H9 (cell line): ENCODE measurements around the gene QSOX2. TPM values are rescaled to one million over a fixed set of nuclear protein-coding genes. Genes with fewer than 3 reads are reported as not detected.
A peak's percentile ranks its signal among the peaks of the same experiment; 100 is the strongest.

Experiments used
- DNase-seq: peaks from one replicate; pipeline ENCODE4 v3.0.0-alpha.2; 2017
- H2AFZ ChIP-seq: one replicate; pipeline ENCODE4 v1.6.1; 2013; ENCODE audit warnings: mild to moderate bottlenecking, low read length, control low read depth, moderate library complexity
- H2AK5ac ChIP-seq: 2 replicates; pipeline ENCODE4 v1.6.1; 2013; ENCODE audit warnings: low read length, control low read depth, mixed read lengths; ENCODE audit not compliant: insufficient read length
- H2BK120ac ChIP-seq: one replicate; pipeline ENCODE4 v1.6.1; 2013; ENCODE audit warnings: low read depth, mild to moderate bottlenecking, low read length, control low read depth, inconsistent platforms; ENCODE audit not compliant: poor library complexity, severe bottlenecking
- H2BK12ac ChIP-seq: 2 replicates; pipeline ENCODE4 v1.6.1; 2013; ENCODE audit warnings: low read length, control low read depth, mixed read lengths, low read depth; ENCODE audit not compliant: insufficient read length
- H2BK15ac ChIP-seq: 2 replicates; pipeline ENCODE4 v1.6.1; 2013; ENCODE audit warnings: low read depth, low read length, control low read depth
- H2BK20ac ChIP-seq: one replicate; pipeline ENCODE4 v1.6.1; 2013; ENCODE audit warnings: low read depth, mild to moderate bottlenecking, low read length, control low read depth, inconsistent platforms; ENCODE audit not compliant: poor library complexity, severe bottlenecking
- H2BK5ac ChIP-seq: 2 replicates; pipeline ENCODE4 v1.6.1; 2013; ENCODE audit warnings: low read length, control low read depth, mixed read lengths; ENCODE audit not compliant: insufficient read length
- H3K14ac ChIP-seq: 2 replicates; pipeline ENCODE4 v1.6.1; 2013; ENCODE audit warnings: low read length, control low read depth; ENCODE audit not compliant: insufficient read depth
- H3K18ac ChIP-seq: 2 replicates; pipeline ENCODE4 v1.6.1; 2013; ENCODE audit warnings: low read depth, mild to moderate bottlenecking, mixed read lengths, low read length, control low read depth; ENCODE audit not compliant: insufficient read length
- H3K23ac ChIP-seq: 2 replicates; pipeline ENCODE4 v1.6.1; 2013; ENCODE audit warnings: low read length, control low read depth, mixed read lengths, low read depth; ENCODE audit not compliant: insufficient read length
- H3K23me2 ChIP-seq: 2 replicates; pipeline ENCODE4 v1.6.1; 2013; ENCODE audit warnings: low read depth, mild to moderate bottlenecking, mixed read lengths, low read length, control low read depth; ENCODE audit not compliant: insufficient read length, poor library complexity, severe bottlenecking
- H3K27ac ChIP-seq: 2 replicates; pipeline ENCODE4 v1.5.1; 2013; ENCODE audit warnings: low read length, control low read depth, mixed read lengths, low read depth; ENCODE audit not compliant: insufficient read length
- H3K27me3 ChIP-seq: 2 replicates; pipeline ENCODE4 v1.6.1; 2013; ENCODE audit warnings: low read length, control low read depth, inconsistent platforms; ENCODE audit not compliant: insufficient read depth
- H3K4ac ChIP-seq: 2 replicates; pipeline ENCODE4 v1.6.1; 2013; ENCODE audit warnings: low read depth, mild to moderate bottlenecking, control low read depth, inconsistent platforms, low read length, moderate library complexity
- H3K4me1 ChIP-seq: 2 replicates; pipeline ENCODE4 v1.6.1; 2013; ENCODE audit warnings: low read length, control low read depth, inconsistent platforms; ENCODE audit not compliant: insufficient read depth
- H3K4me2 ChIP-seq: 2 replicates; pipeline ENCODE4 v1.6.1; 2013; ENCODE audit warnings: low read length, control low read depth, mixed read lengths; ENCODE audit not compliant: insufficient read length, insufficient read depth
- H3K56ac ChIP-seq: 2 replicates; pipeline ENCODE4 v1.6.1; 2013; ENCODE audit warnings: low read depth, mild to moderate bottlenecking, mixed read lengths, low read length, control low read depth; ENCODE audit not compliant: insufficient read length
- H3K79me1 ChIP-seq: 2 replicates; pipeline ENCODE4 v1.6.1; 2013; ENCODE audit warnings: low read depth, mild to moderate bottlenecking, moderate library complexity, low read length, control low read depth, inconsistent platforms; ENCODE audit not compliant: insufficient read depth, poor library complexity, severe bottlenecking
- H3K79me2 ChIP-seq: 2 replicates; pipeline ENCODE4 v1.6.1; 2013; ENCODE audit warnings: low read length, control low read depth, inconsistent platforms; ENCODE audit not compliant: insufficient read depth
- H3K9ac ChIP-seq: 2 replicates; pipeline ENCODE4 v1.6.1; 2013; ENCODE audit warnings: low read length, control low read depth, mixed read lengths; ENCODE audit not compliant: insufficient read length; ENCODE audit errors: extremely low read depth
- H3K9me3 ChIP-seq: one replicate; pipeline ENCODE4 v1.6.1; 2013; ENCODE audit warnings: low read depth, low read length, inconsistent platforms; ENCODE audit not compliant: control insufficient read depth
- H3T11ph ChIP-seq: one replicate; pipeline ENCODE4 v1.6.1; 2013; ENCODE audit warnings: mild to moderate bottlenecking, low read length, control low read depth, inconsistent platforms
- H4K20me1 ChIP-seq: one replicate; pipeline ENCODE4 v1.6.1; 2013; ENCODE audit not compliant: control insufficient read depth, insufficient read length, insufficient read depth
- H4K5ac ChIP-seq: 2 replicates; pipeline ENCODE4 v1.6.1; 2013; ENCODE audit warnings: low read depth, mild to moderate bottlenecking, mixed read lengths, low read length, control low read depth; ENCODE audit not compliant: insufficient read length
- H4K8ac ChIP-seq: replicated peaks from 2 replicates; pipeline ENCODE4 v1.6.1; 2013; ENCODE audit warnings: low read length, control low read depth, mixed read lengths, low read depth; ENCODE audit not compliant: insufficient read length
- H4K91ac ChIP-seq: 2 replicates; pipeline ENCODE4 v1.6.1; 2013; ENCODE audit warnings: low read depth, mild to moderate bottlenecking, moderate library complexity, mixed read lengths, low read length, control low read depth; ENCODE audit not compliant: insufficient read length
- H3K27ac Mint-ChIP-seq, 3 experiments: 2 replicates in 2 of 3; 3 replicates in 1 of 3; pipeline ENCODE4 v1.8.0; 2020 to 2021; ENCODE audit warnings: mixed read lengths in 3 of 3, mild to moderate bottlenecking in 1 of 3, moderate library complexity in 1 of 3
- H3K27me3 Mint-ChIP-seq: 2 replicates; pipeline ENCODE4 v1.8.0; 2021; ENCODE audit warnings: low read depth, mild to moderate bottlenecking, moderate library complexity, mixed read lengths
- H3K36me3 Mint-ChIP-seq, 3 experiments: 2 replicates in 2 of 3; 3 replicates in 1 of 3; pipeline ENCODE4 v1.8.0; 2020 to 2021; ENCODE audit warnings: low read depth in 3 of 3, mixed read lengths in 3 of 3; ENCODE audit not compliant: insufficient read depth in 1 of 3
- H3K4me1 Mint-ChIP-seq, 2 experiments: 2 replicates each; pipeline ENCODE4 v1.8.0; 2020; ENCODE audit warnings: mixed read lengths in 2 of 2
- H3K4me3 Mint-ChIP-seq, 2 experiments: 2 replicates in 1 of 2; 3 replicates in 1 of 2; pipeline ENCODE4 v1.8.0; 2020 to 2021; ENCODE audit warnings: mild to moderate bottlenecking in 2 of 2, mixed read lengths in 2 of 2, moderate library complexity in 1 of 2
- H3K9me3 Mint-ChIP-seq, 2 experiments: 2 replicates in 1 of 2; 3 replicates in 1 of 2; pipeline ENCODE4 v1.8.0; 2020; ENCODE audit warnings: mild to moderate bottlenecking in 2 of 2, mixed read lengths in 2 of 2, moderate library complexity in 1 of 2
- WGBS: extraction: QIAGEN DNeasy Blood & Tissue Kit; methylation state at CpG from one replicate; pipeline ENCODE4 v1.1.7; 2013; ENCODE audit warnings: missing lambda C conversion rate, low lambda C conversion rate, mixed read lengths; ENCODE audit not compliant: insufficient read length; ENCODE audit errors: extremely low coverage; 5-methylcytosine and 5-hydroxymethylcytosine counted together
- total RNA-seq: library from RNA; stranded (reverse); gene quantifications from 2 replicates; pipeline ENCODE4 v1.2.1, GENCODE V29; 2021
- TF ChIP-seq, protein P1 (sequence below): fragments of 200-600 bp; sonication (generic); conservative IDR thresholded peaks from 3 replicates; pipeline ENCODE4 v1.8.0; 2021; ENCODE audit warnings: antibody characterized with exemption, mild to moderate bottlenecking

Gene QSOX2
- total RNA-seq, 1 experiment from 2014 or later = 25.8 TPM

DNA sequence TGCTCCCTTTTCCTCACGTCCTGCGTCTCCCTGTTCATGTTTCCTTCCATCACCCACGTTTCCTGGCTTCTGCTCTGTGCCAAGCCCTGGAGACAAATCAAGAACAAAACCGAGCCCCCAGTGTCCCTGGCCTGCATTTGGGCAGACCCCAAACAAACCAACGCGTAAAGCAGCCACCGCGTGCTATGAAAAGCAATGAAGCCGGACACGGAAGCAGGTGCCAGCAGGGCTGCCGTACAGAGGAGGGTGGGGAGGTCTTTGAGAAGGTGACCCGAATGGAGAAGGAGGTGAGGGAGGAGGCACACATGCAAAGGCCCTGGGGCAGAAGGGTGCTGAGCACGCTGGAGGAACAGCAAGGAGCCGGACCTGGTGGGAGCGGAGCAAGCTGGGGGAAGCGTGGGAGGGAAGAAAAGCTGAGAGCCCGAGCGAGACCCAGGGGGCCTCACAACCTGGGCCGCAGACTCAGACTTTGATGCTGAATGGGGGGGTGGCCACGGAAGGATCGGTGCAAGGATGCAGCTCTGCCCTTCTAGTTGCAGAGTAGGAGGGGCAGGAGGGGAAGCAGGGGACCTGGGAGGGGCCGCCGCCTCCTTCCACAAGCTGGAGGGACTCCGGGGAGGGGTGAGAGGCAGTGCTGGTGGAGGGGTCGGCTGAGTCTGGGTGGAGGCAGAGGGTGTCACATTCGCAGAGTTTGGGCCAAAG, 1.4 kb upstream of the QSOX2 start:
- peaks cover 34 to 54% of the 10 kb centered on the region in 2 experiments for H3K4me1 Mint-ChIP-seq
- Histone ChIP-seq H2BK120ac (no peak overlapping the region), H3K4me2 (no peak overlapping the region), H3K23ac (no peak overlapping the region), H3K4ac (no peak overlapping the region), H4K5ac (no peak overlapping the region), H4K8ac (no peak overlapping the region), H2AK5ac (no peak overlapping the region), H3K18ac (no peak overlapping the region), H3K9ac (no peak overlapping the region), H4K20me1 (peaks cover 6% of the 10 kb centered on the region), H3K56ac (no peak overlapping the region), H3K23me2 (peaks cover 5% of the 10 kb centered on the region), H3K9me3 (no peaks in the 10 kb centered on the region), H2BK20ac (no peak overlapping the region), H3K79me1 (no peaks in the 10 kb centered on the region), H2AFZ (no peak overlapping the region), H2BK15ac (no peak overlapping the region), H3K27ac (no peak overlapping the region), H3T11ph (no peak overlapping the region), H4K91ac (no peak overlapping the region), H3K14ac (no peak overlapping the region), H2BK5ac (no peak overlapping the region), H3K27me3 (no peaks in the 10 kb centered on the region), H3K79me2 (peaks cover 8% of the 10 kb centered on the region; the same call in 1 of the 2 replicates), H3K4me1 (peaks cover 9% of the 10 kb centered on the region), H2BK12ac (no peak overlapping the region)
- no peak overlapping the region; a peak in 1 of 7 replicates for H3K27ac Mint-ChIP-seq
- no CpG with 5 or more reads among the region's 26 CpGs for WGBS
- peak overlapping the region in 1 of 2 experiments; percentile 53; a peak in 3 of 5 replicates for H3K4me3 Mint-ChIP-seq
- TF ChIP-seq, protein P1, sequence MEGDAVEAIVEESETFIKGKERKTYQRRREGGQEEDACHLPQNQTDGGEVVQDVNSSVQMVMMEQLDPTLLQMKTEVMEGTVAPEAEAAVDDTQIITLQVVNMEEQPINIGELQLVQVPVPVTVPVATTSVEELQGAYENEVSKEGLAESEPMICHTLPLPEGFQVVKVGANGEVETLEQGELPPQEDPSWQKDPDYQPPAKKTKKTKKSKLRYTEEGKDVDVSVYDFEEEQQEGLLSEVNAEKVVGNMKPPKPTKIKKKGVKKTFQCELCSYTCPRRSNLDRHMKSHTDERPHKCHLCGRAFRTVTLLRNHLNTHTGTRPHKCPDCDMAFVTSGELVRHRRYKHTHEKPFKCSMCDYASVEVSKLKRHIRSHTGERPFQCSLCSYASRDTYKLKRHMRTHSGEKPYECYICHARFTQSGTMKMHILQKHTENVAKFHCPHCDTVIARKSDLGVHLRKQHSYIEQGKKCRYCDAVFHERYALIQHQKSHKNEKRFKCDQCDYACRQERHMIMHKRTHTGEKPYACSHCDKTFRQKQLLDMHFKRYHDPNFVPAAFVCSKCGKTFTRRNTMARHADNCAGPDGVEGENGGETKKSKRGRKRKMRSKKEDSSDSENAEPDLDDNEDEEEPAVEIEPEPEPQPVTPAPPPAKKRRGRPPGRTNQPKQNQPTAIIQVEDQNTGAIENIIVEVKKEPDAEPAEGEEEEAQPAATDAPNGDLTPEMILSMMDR = no peak
- H3K27me3 Mint-ChIP-seq = peaks cover 18% of the 10 kb centered on the region
- no peak for DNase-seq
- peaks cover 0 to 5% (median 0%) of the 10 kb centered on the region in 3 experiments; a peak in 1 of 7 replicates for H3K36me3 Mint-ChIP-seq
- H3K9me3 Mint-ChIP-seq = no peaks in the 10 kb centered on the region; a peak in 1 of 5 replicates
